Activated CD4-positive, alpha-beta T cell treated with anti-CD3 and anti-CD28 coated beads, Interleukin-2, amount 50 U/mL, for 48 hours (primary cell): Measurements from ENCODE around the gene RABGGTA.
"Not testable (repeated sequence)": the region's sequence is repeated elsewhere in the genome, so short reads cannot be mapped to it uniquely, and the experiment has no call there.

Source experiments
- DNase-seq, 2 experiments: peaks; one replicate each; pipeline ENCODE4 v3.0.0-alpha.2; 2020

Gene RABGGTA

GRCh38 chr14:24260026-24260779, 11.2 kb downstream of the RABGGTA start:
- DNase-seq: no peak

- DNase-seq: no peak
These were observed 11.9 kb downstream of the RABGGTA start for GRCh38 chr14:24259282-24260025.

- DNase-seq: no peak
These were observed 12.7 kb downstream of the RABGGTA start for GRCh38 chr14:24258548-24259265.

- DNase-seq: no peak
These were observed 13.3 kb downstream of the RABGGTA start for GRCh38 chr14:24258119-24258518.

GRCh38 chr14:24256960-24257359, 14.4 kb downstream of the RABGGTA start:
- DNase-seq: no peak

GRCh38 chr14:24255931-24256711, 15.3 kb downstream of the RABGGTA start:
- DNase-seq: no peak

GRCh38 chr14:24255438-24255837, 16.0 kb downstream of the RABGGTA start:
- DNase-seq: no peak

- no peak for DNase-seq
These were observed 16.6 kb downstream of the RABGGTA start for GRCh38 chr14:24254630-24255392.

- DNase-seq: no peak
These were observed 17.5 kb downstream of the RABGGTA start for GRCh38 chr14:24253936-24254335.

GRCh38 chr14:24252289-24253124, 18.9 kb downstream of the RABGGTA start:
- no peak for DNase-seq

- no peak for DNase-seq
These were observed 19.5 kb downstream of the RABGGTA start for GRCh38 chr14:24251880-24252288.

- no peak for DNase-seq
These were observed 21.0 kb downstream of the RABGGTA start for GRCh38 chr14:24250354-24250753.

- no peak for DNase-seq
These were observed 22.0 kb downstream of the RABGGTA start for GRCh38 chr14:24249230-24250021.

- DNase-seq: no peak
These were observed 24.0 kb downstream of the RABGGTA start for GRCh38 chr14:24247422-24247821.

- DNase-seq: peak; percentile 21 to 44
These were observed 24.6 kb downstream of the RABGGTA start for GRCh38 chr14:24246765-24247212.

GRCh38 chr14:24245350-24245749, 26.0 kb downstream of the RABGGTA start:
- DNase-seq: not testable (repeated sequence)

GRCh38 chr14:24243336-24243836, 28.0 kb downstream of the RABGGTA start:
- DNase-seq: peak in 1 of 2 experiments; percentile 24

GRCh38 chr14:24241829-24242443, 29.5 kb downstream of the RABGGTA start:
- peak; percentile 92 to 96 for DNase-seq
